Endodermal cell (in vitro differentiated cells): ENCODE data around the gene EPB41L3. TPM values are rescaled to one million over a fixed set of nuclear protein-coding genes. Genes with fewer than 3 reads are reported as not detected.

Experiments
- DNase-seq: peaks from one replicate; pipeline ENCODE4 v3.0.0-alpha.2; 2017
- H3K27ac ChIP-seq: 2 replicates; pipeline ENCODE4 v1.5.1; 2013; ENCODE audit warnings: mild to moderate bottlenecking, low read depth, low read length, moderate library complexity
- H3K27me3 ChIP-seq: 2 replicates; pipeline ENCODE4 v1.6.1; 2013; ENCODE audit warnings: mild to moderate bottlenecking, low read length, moderate library complexity; ENCODE audit not compliant: insufficient read depth, control insufficient read depth, poor library complexity, severe bottlenecking
- H3K36me3 ChIP-seq: 2 replicates; pipeline ENCODE4 v1.7.0; 2013; ENCODE audit warnings: mild to moderate bottlenecking, low read length, moderate library complexity; ENCODE audit not compliant: control insufficient read depth, insufficient read depth
- H3K4me1 ChIP-seq: one replicate; pipeline ENCODE4 v1.7.0; 2013; ENCODE audit warnings: low read length; ENCODE audit not compliant: control insufficient read depth, insufficient read depth
- H3K4me3 ChIP-seq: 2 replicates; pipeline ENCODE4 v1.5.1; 2013; ENCODE audit warnings: mild to moderate bottlenecking, low read length, moderate library complexity
- H3K9ac ChIP-seq: 2 replicates; pipeline ENCODE4 v1.6.1; 2013; ENCODE audit warnings: mild to moderate bottlenecking, low read length, moderate library complexity; ENCODE audit not compliant: poor library complexity, severe bottlenecking; ENCODE audit errors: extremely low read depth
- H3K9me3 ChIP-seq: 2 replicates; pipeline ENCODE4 v1.6.1; 2013; ENCODE audit warnings: mild to moderate bottlenecking, low read length, moderate library complexity; ENCODE audit not compliant: control insufficient read depth
- H3K27ac Mint-ChIP-seq: 2 replicates; pipeline ENCODE4 v1.8.0; 2020; ENCODE audit warnings: mixed read lengths
- H3K27me3 Mint-ChIP-seq: 2 replicates; pipeline ENCODE4 v1.8.0; 2021; ENCODE audit warnings: mild to moderate bottlenecking, mixed read lengths; ENCODE audit not compliant: insufficient read depth
- H3K36me3 Mint-ChIP-seq: 2 replicates; pipeline ENCODE4 v1.8.0; 2020; ENCODE audit warnings: low read depth, mixed read lengths
- H3K4me1 Mint-ChIP-seq: 2 replicates; pipeline ENCODE4 v1.8.0; 2020; ENCODE audit warnings: mixed read lengths
- H3K4me3 Mint-ChIP-seq: 2 replicates; pipeline ENCODE4 v1.8.0; 2020; ENCODE audit warnings: mild to moderate bottlenecking, moderate library complexity, mixed read lengths
- H3K9me3 Mint-ChIP-seq: 2 replicates; pipeline ENCODE4 v1.8.0; 2020; ENCODE audit warnings: mild to moderate bottlenecking, mixed read lengths
- CTCF ChIP-seq: fragments of 200-600 bp; sonication (generic); conservative IDR thresholded peaks from 2 replicates; pipeline ENCODE4 v1.5.0; 2021; ENCODE audit warnings: antibody characterized with exemption, mild to moderate bottlenecking
- WGBS, 2 experiments: methylation state at CpG; one replicate each; pipeline versions ENCODE4 v1.1.5 to v1.1.7; 2013; ENCODE audit warnings: missing lambda C conversion rate in 2 of 2, mixed read lengths in 1 of 2; ENCODE audit not compliant: insufficient coverage in 1 of 2, insufficient read length in 1 of 2; 5-methylcytosine and 5-hydroxymethylcytosine counted together
- total RNA-seq, 2 donors: library from RNA; stranded (reverse); fragmentation: NEBNext Ultra II Directional in 1 of 2; extraction: Animal tissue kit (Norgen Biotek cat#: 25700) in 1 of 2; gene quantifications; 2 replicates in 1 of 2; 3 replicates in 1 of 2; pipeline ENCODE4 v1.2.1, GENCODE V29; 2021

Gene EPB41L3
- total RNA-seq, 2 donors from 2014 or later: 49.3 to 51.6 TPM

GRCh38 chr18:5476961-5477800, 66.6 kb downstream of the EPB41L3 start:
- TF ChIP-seq CTCF: no peak
- Histone ChIP-seq H3K9ac (no peak overlapping the region), H3K36me3 (no peaks in the 10 kb centered on the region), H3K27me3 (no peaks in the 10 kb centered on the region), H3K9me3 (no peaks in the 10 kb centered on the region), H3K4me1 (no peaks in the 10 kb centered on the region), H3K4me3 (no peak overlapping the region), H3K27ac (peak overlapping the region; percentile 64)
- H3K27me3 Mint-ChIP-seq: no peaks in the 10 kb centered on the region
- H3K27ac Mint-ChIP-seq: peak overlapping the region; percentile 10
- H3K4me1 Mint-ChIP-seq: peaks cover 11% of the 10 kb centered on the region
- DNase-seq: no peak
- no peak overlapping the region for H3K4me3 Mint-ChIP-seq
- peaks cover 25% of the 10 kb centered on the region for H3K36me3 Mint-ChIP-seq
- WGBS, 2 experiments: 77 to 85% methylated on average over 3 to 6 of the region's 6 CpGs
- H3K9me3 Mint-ChIP-seq: no peaks in the 10 kb centered on the region

GRCh38 chr18:5475267-5475666, 68.5 kb downstream of the EPB41L3 start:
- no peaks in the 10 kb centered on the region for H3K27me3 Mint-ChIP-seq
- no peak overlapping the region for H3K4me3 Mint-ChIP-seq
- 96 to 100% methylated on average over 6 to 8 of the region's 8 CpGs for WGBS, 2 experiments
- H3K36me3 Mint-ChIP-seq: peaks cover 25% of the 10 kb centered on the region
- no peak overlapping the region for H3K4me3 ChIP-seq
- TF ChIP-seq CTCF: no peak
- peaks cover 11% of the 10 kb centered on the region for H3K4me1 Mint-ChIP-seq
- no peaks in the 10 kb centered on the region for H3K27me3 ChIP-seq
- no peaks in the 10 kb centered on the region for H3K9me3 Mint-ChIP-seq
- H3K9ac ChIP-seq: no peak overlapping the region
- H3K36me3 ChIP-seq: no peaks in the 10 kb centered on the region
- no peaks in the 10 kb centered on the region for H3K9me3 ChIP-seq
- no peak for DNase-seq
- H3K27ac ChIP-seq: no peak overlapping the region
- H3K4me1 ChIP-seq: no peaks in the 10 kb centered on the region
- H3K27ac Mint-ChIP-seq: no peak overlapping the region

- TF ChIP-seq CTCF: no peak
- Histone ChIP-seq H3K4me1 (no peaks in the 10 kb centered on the region), H3K9me3 (no peaks in the 10 kb centered on the region), H3K36me3 (no peaks in the 10 kb centered on the region), H3K4me3 (no peak overlapping the region), H3K27me3 (no peaks in the 10 kb centered on the region), H3K9ac (no peak overlapping the region), H3K27ac (no peak overlapping the region)
- Mint-ChIP-seq H3K4me1 (no peaks in the 10 kb centered on the region), H3K36me3 (peaks cover 11% of the 10 kb centered on the region), H3K4me3 (no peak overlapping the region), H3K27ac (no peak overlapping the region), H3K9me3 (no peaks in the 10 kb centered on the region), H3K27me3 (no peaks in the 10 kb centered on the region)
- DNase-seq: no peak
- WGBS, 2 experiments: 91 to 93% methylated on average over 10 to 13 of the region's 13 CpGs
Observed at GRCh38 chr18:5469340-5469739, 74.5 kb downstream of the EPB41L3 start.
